GM19025 (cell line): ENCODE data around the gene CMTM5.
"Not testable (repeated sequence)": the region's sequence is repeated elsewhere in the genome, so short reads cannot be mapped to it uniquely, and the experiment has no call there.

Experiments
- ATAC-seq: cut with Tn5 transposase; IDR thresholded peaks from one replicate; pipeline ENCODE4 v1.9.1; 2021; ENCODE audit warnings: mild to moderate bottlenecking, low read depth, moderate library complexity; ENCODE audit not compliant: unreplicated experiment

Gene CMTM5

DNA sequence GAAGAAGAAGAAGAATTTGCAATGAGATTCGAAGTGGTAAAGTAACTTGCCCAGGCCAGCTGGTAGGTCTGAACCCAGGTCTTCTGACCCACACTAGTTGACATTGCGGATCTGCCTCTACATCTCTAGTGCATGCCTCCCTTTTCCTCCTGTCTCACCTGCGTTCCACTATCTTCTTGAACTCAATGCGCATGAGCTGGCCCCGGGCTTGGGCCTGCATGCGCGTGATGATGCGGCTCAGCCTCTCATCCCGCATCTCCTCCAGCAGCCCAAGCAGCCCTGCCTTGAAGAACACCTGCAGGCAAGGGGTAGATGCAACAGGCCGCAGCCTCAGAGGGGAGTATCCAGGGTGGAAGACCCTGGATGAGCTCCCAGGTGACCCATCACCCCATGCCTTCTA lies 19.3 kb downstream of the CMTM5 start:
- ATAC-seq: no peak

DNA sequence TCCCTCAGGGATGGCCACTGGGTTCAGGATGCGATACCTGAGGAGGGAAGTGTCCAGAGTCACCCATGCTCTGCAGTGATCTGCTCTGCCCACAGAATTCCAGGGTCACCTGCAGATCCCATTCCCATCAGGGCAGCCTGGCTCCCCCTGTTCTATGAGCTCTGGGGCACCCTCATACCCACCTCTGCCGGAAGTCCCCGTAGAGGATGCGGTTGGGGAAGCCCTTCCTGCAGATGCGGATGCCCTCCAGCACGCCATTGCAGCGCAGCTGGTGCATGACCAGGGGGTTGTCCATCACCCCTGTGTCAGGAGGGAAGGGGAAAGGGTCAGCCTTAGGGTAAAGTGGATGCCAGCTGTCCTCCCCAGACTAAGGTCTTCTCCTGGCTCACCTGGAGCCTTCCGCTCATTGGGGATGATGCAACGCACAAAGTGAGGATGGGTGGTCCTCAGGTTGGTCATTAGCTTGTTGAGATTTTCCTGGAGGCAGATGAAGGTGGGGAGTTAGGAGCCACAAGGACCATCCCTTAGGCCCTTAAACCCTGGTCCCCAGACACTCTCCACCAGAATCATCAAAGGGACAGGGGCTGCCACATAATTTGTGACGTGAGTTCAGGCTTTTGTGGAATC lies 20.0 kb downstream of the CMTM5 start:
- no peak for ATAC-seq

DNA sequence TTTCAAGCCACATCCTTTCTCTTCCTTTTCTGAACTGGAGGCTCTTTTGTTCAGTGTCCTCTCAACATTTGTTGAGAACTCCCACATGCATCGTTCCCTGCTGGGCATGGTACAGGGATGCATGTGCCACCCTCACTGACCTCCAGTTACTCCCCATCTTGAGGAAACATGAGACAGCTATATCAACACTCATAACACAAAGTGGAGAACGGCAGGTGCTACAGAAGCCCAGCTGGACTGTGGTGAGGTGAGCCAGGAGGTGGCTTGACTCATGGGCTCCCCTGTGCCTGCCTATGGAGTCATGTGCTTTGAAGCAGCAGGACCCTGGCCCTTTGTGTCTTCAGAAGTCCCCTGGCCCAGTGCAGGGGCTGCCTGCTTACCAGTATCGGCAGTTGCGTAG lies 21.5 kb downstream of the CMTM5 start:
- no peak for ATAC-seq

DNA sequence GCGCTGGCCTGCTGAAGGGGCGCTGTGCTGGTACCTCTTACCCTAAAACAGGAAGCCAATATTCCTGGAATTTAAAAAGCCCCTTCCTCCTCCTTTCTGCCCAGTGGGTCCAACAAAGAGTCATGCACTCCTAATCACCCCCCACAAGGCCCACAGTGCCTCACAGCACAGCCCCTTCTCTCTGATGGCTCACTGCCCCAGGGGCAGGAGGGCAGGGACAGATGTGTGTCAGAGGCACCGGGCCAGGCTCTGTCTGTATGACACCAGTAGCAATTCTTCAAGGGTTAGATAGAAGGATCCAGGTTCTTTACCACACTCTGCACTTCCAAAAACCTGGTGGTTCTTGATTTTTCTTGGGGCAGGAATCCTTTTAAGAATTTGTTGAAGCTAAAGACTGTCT lies 22.3 kb downstream of the CMTM5 start:
- no peak for ATAC-seq

DNA sequence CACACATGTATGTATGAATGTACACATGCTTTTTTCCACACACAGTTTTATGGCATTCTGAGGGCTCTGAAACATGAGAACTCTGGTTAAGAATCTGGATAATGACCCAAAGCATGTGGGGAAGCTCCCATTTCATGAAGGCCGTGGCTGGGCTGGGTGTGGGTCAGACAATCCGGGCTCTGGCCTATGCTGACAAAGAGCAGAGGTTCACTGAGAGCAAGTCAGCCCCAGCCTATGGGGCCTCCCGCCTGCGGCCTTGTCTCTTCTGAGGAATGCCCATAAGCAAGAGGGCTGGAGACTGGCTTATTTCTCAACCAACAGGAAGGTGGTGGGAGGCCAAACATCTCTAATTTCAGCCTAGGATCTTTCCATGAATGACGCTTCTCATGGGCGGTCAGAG lies 22.7 kb downstream of the CMTM5 start:
- ATAC-seq: no peak

DNA sequence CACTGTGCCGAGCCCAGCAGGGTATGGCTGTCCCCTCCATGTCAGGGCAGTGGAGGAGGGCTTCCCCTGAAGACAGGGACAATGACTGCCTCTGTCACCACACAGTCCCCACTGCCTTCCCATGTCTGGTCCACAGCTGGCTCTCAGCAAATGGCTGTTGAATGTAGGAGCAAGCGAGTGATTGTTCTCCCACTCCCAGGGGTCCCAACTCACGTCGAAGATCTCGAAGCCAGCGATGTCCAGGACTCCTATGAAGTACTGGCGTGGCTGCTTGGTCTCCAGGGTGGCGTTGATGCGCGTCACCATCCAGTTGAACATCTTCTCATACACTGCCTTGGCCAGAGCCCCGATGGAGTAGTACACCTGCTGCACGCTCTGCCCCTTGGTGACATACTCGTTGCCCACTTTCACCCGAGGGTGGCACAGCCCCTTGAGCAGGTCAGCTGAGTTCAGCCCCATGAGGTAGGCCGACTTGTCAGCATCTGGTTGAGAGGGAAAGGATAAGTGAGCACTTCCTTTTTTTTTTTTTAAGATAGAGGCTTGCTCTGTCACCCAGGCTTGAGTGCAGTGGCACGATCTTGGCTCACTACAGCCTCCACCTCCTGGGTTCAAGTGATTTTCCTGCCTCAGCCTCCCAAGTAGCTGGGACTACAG lies 23.8 kb downstream of the CMTM5 start:
- ATAC-seq: not testable (repeated sequence)

DNA sequence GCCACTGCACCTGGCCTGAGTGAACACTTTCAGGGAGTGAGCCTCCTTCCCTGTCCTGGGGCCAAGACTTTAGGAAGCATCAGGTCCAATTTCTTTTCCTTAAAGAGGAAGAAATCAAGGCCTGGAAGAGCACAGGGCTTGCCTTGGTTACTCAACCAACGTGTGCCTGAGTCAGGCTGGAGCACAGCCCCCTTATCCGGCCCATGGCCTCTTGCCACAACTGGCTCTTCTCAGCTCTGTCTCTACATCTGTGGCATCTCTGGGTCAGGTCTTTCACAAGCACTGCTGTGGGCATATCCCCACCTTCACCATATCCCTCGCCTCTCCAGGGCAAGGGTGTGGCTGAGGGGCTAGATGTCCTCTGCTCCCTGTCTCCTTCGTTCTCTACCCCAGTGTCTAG lies 24.4 kb downstream of the CMTM5 start:
- no peak for ATAC-seq

DNA sequence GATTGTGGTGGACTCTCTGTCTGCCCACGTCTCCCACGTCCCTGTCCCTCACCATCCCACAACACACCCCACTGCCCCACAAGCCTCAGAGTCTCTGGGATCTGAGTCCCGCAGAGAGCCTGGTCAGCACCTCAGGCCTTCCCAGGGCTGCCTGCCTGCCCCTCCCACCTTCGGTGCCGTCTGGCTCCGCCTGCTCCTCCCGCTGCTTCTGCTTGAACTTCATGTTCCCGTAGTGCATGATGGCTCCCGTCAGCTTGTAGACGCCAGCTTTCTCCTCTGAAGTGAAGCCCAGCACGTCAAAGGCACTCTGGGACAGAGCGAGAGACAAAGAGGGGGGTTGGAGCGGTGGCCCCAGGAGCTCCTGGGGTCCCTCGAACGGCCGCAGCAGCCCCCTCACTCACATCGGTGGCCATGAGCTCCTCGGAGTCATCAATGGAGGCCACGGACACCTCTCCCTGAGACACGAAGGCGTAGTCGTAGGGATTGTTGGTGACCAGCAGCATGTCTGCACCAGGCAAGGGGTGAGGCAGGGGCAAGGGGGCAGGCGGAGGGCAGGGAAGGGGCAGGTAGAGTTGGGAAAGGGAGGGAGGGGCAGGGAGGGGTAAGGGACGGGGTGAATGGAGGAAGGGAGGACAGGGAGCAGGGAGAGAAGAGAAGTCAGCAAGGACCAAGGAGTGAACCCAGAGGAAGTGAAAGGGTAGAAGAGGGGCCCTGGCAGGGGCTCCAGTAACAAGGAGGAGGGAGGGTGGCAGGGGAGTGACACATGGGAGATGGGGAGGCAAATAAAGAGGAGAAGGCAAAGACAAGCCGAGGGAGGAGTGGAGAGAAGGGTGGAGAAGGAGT lies 25.7 kb downstream of the CMTM5 start:
- no peak for ATAC-seq

DNA sequence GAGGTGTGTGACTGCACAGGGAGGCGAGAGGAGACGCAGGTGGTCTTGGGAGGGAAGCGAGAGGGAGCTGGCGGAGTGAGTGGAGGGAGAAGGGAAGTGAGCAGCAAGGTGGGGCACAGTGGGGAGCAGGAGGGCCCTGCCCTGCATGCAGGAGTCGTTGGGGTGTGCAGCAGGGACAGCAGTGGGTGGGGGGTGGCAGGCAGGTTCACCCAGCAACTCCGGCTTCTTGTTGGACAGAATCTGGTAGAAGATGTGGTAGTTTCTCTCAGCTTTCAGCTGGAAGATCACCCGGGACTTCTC lies 26.2 kb downstream of the CMTM5 start:
- ATAC-seq: no peak

DNA sequence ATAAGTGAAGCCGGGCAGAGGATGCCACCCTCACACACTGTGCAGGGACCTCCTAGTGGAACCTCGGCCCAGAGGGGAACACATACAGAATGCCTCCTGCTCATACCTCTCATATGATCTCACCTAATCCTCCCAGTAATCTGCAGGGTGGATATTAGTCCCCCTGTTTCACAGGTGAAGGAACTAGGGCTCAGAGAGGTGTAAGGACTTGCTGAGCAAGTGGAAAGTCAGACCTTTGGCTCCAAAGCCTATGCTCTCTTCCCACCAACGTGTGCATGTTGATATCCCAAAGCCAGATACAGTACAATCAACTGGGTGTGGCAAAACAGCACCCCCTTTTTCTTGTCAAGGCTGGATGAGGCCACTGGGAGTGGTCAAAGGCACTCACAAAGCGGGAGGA lies 27.1 kb downstream of the CMTM5 start:
- no peak for ATAC-seq

DNA sequence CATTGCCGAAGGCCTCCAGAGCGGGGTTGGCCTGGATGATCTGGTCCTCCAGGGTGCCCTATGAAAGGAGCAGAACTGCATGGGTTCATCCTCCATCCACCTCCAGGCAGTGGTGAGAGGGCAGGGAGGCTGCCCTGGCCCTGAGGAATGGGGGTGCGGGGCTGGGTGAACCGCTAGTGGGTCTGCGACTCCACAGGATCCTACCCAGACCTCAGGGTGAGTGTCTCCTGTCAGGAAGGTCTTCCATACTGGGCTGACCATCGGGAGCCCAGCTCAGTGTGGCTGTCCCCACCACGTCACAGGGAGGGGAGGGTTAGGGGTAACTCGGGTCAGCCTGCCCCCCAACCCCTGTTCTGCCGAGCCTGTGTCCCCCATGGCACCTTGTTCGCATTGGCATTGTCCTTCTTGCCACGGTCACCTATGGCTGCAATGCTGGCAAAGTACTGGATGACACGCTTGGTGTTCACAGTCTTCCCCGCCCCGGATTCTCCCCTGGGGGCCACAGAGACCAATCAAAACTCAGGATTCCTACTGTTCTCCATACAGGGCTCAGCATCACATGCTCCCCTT lies 27.6 kb downstream of the CMTM5 start:
- no peak for ATAC-seq

DNA sequence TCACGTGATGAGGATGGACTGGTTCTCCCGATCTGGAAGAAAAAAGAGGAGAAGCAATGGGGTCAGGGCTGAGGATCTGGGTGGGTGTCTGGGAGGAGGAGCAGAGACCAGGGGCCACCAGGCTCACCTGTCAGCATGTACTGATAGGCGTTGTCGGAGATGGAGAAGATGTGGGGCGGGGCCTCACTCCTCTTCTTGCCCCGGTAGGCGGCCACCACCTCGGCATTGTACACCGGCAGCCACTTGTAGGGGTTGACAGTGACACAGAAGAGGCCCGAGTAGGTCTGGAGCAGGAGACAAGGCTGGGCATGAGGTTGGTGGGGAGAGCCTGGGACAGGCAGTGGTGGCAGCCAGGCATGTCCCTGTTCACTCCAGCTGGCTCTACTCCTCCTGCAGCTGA lies 28.2 kb downstream of the CMTM5 start:
- no peak for ATAC-seq

DNA sequence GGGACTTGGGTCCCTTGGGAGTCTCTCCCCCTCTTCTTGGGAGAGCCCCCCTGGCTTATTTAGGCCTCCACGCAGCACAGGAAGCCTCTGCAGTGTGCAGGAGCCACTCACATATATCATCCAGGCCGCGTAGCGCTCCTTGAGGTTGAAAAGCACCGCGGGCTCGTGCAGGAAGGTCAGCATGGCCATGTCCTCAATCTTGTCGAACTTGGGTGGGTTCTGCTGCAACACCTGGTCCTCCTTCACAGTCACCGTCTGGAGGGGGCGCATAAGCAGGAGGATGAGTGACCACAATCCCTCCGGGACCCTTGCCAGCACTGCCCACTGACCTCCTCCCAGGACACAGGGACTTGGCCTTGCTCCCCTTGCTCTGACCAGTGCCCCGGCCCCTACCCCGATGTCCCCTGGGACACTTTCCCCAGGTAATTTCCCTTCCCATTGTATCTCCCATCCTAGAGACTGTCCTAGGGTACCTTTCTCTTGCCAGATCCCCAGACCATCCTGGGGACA lies 28.7 kb downstream of the CMTM5 start:
- ATAC-seq: no peak

DNA sequence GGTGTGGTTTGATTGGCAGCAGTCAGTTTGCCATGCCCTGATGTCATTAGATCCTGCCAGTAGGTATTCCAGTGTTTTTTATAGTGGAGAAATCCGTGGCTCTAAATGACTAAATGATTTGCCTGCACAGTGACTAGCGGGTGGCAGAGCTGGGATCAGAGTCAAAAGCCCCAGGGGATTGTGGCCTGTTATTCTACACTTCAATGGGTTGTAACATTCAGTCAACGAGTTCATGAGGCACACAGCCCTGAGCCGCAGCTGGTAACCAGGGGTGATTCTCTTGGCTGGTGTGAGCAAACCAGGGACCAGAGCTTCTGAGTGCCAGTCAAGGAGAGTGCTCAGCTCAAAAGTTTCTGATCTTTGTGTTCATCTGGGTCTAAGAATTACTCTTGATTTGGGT lies 29.4 kb downstream of the CMTM5 start:
- ATAC-seq: no peak

DNA sequence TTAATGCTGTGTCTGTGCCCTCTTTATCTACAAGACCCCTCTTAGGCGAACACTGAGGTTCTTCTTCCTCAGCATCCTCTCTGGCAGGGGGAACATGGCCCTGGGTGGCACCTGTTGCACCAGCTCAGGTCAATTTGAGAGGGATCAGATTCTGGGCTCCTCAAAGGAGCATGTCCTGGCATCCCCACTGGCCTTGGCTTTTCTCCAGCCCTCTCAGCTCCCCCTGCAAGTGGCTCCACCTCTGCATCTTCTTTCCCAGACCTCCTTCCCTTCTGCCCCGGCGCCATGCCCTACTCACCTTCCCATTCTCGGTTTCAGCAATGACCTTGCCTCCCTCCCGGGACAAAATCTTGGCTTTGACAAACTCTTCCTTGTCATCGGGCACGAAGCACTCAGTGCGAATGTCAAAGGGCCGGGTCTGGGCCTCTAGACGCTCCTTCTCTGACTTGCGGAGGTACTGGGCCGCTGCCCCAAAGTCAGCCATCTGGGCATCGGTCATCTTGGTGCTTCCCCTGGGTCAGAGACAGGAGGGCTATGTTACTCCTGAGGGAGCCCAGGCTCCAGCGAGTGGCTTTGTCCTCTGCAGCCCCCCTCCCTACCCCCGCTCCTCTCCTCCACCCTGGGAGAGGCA lies 30.0 kb downstream of the CMTM5 start:
- ATAC-seq: no peak

DNA sequence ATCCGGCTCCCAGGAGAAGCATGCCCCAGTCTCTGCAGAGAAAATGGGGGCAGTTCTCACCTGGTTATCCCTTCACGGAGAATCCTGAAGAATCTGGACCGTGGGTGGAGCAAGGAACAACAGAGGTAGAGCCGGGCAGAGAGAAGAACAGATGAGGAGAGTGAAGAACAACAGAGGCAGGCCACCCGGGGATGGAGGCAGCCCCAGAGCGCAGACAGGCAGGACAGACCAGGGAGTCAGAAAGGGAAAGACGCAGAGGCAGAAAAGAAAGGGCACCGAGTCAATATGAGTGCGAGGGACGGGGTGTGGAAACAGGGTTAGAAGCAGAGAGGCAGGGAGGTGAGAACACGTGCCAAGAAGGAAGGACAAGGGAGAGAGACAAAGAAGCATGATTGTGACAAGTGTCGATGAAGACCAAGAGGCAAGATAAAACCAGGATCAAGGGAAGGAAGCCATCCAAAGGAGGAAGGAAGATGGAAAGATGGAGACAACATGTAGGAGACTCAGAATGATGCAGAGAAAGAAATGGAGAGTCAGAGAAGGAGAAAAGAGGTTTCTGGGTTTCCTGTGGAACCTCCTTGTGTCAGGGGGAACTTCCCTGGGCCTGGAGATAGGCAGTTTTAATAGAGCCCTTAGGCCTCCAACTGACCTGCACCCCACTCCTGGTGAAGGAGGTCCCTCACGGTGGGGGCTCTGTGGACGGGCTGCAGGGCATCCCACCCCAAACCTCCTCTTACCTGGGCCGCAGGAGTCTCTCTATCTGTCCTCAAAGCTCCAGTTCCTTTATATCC lies 30.9 kb downstream of the CMTM5 start, which contains the start of gene MYH6:
TSS of gene MYH6 (minus strand) at position 758 of the 791 bp plus-strand sequence. CDS start 1,050 bp downstream, outside the sequence.
- no peak for ATAC-seq

DNA sequence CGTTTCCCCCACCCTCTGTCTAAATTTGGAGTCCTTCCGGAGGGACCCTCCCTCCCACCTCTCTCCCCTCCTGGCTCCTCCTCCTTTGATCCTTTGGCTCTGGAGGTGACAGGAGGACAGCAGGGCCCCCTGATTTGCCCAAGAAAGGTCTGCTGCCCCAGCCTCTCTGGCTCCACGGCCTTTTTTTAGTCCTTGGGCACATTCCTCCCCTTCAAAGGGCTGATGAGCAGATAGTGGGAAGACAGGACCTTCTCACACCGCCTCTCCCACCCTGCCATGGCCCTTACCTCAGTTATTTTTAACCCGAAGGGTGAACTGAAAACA lies 31.4 kb downstream of the CMTM5 start:
- ATAC-seq: no peak

DNA sequence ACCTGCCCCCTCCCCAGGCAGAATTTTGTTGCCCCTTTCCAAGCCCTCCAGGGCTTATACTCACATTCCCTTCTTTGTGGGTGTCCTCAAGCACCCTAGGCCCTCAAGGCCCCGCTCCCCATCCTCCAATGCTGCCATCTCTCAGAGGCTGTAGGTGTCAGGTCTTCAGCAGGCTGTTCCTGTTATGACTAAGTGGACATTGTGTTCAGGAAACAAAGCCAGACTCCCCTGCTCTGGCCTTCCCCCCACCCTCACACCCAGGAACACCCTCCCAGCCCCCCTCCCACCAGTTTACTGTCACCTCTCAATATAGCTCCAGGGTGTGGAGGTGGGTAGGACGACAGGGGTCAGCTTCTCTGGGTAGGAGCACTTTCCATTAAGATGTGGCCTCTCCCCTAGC lies 32.6 kb downstream of the CMTM5 start:
- ATAC-seq: no peak

DNA sequence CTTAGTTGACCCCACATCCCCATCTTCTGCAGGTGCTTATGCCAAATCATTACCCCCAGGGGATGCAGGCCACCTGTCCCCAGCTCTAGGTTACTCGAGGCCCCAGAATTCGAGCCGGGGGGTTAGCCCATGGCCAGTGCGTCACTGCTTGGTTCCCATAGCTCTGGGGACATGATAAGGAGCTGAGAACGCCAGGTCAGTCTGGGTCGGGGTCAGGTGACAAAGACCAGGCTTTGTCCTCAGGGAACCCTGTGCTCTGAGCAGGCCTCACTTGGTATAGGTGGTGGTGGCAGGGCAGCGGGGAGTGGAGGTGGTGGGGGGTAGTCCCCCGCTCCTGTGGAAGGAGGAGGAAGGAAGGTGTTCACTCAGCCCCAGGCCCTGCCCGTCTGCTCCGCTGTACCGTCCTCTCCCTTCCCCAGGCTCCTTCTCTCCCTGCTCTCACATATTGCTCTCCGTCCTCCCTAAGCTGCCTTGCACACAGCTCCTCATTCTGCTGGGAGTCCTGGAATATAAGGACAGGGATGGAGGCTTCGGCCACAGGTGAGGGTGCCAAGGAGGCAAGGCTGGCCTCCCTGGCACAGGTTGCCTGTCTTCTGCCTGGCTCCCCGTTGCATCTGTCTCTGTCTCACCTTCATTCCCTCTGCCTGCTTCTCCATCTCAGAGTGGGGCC lies 33.3 kb downstream of the CMTM5 start:
- no peak for ATAC-seq
